BE2C (cell line): ENCODE results near the gene SPSB3.

Experiments used
- DNase-seq: peaks from one replicate; pipeline ENCODE4 v3.0.0-alpha.2; 2020
- H3K27me3 ChIP-seq: fragments of 250-450 bp; sonication (Bioruptor Pico); 2 replicates; pipeline ENCODE4 v1.5.1; 2020; ENCODE audit warnings: mild to moderate bottlenecking
- H3K36me3 ChIP-seq: fragments of 250-450 bp; sonication (Bioruptor Pico); 2 replicates; pipeline ENCODE4 v1.5.1; 2020; ENCODE audit warnings: mild to moderate bottlenecking
- H3K4me1 ChIP-seq: fragments of 250-450 bp; sonication (Bioruptor Pico); 2 replicates; pipeline ENCODE4 v1.5.1; 2020
- H3K4me3 ChIP-seq: 2 replicates; pipeline ENCODE4 v1.5.1; 2011; ENCODE audit warnings: low read depth, low read length
- H3K9me3 ChIP-seq: fragments of 250-450 bp; sonication (Bioruptor Pico); 2 replicates; pipeline ENCODE4 v1.5.1; 2020
- TF ChIP-seq, protein P1 (sequence below): IDR thresholded peaks from 2 replicates; pipeline ENCODE4 v1.5.1; 2012; ENCODE audit warnings: mild to moderate bottlenecking, low read depth, low read length

Gene SPSB3

DNA sequence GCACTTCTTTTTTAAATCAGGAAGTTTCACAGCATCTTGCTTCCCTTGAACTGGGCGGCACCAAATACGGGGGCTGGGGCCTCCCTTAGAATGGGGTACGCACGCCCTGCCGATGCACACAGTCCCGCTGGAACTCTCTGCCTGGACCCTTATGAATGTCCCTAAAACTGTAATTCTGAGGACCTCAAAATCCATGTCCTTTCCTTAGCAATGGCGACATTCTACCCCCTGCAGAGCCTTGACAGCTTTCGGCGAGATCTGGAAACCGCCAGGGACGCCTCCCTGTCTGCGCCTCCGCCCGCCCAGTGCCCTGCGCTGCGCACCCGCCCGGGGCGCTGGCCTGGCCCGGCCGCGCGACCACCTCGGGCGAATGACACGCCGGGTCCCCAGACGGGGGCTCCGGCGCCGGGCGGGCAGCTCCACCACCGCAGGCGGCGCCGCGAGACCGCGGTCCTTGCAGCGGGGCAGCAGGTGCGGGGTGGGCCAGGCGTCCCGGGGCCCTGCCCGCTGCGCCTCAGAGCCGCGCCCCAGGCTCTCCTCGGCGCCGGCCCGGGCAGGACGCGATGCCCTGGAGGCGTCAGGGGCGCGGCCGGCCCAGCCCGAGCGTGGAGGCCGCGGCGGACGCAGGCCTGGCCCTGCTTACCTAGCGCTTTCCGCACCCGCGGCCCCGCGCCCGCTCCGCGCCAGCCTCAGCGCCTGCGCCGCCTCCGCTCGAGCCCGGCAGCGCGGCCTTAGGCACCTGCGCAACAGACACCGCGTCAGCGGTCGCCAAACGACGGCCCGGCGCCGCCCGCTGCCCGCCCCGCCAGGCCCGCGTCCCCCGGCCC lies 43.7 kb upstream of the SPSB3 start:
- Histone ChIP-seq H3K27me3 (no peaks in the 10 kb centered on the region), H3K9me3 (no peaks in the 10 kb centered on the region), H3K4me1 (no peaks in the 10 kb centered on the region), H3K4me3 (peak overlapping the region; percentile 51), H3K36me3 (peaks cover 13% of the 10 kb centered on the region)
- DNase-seq, result no peak
- TF ChIP-seq, protein P1, sequence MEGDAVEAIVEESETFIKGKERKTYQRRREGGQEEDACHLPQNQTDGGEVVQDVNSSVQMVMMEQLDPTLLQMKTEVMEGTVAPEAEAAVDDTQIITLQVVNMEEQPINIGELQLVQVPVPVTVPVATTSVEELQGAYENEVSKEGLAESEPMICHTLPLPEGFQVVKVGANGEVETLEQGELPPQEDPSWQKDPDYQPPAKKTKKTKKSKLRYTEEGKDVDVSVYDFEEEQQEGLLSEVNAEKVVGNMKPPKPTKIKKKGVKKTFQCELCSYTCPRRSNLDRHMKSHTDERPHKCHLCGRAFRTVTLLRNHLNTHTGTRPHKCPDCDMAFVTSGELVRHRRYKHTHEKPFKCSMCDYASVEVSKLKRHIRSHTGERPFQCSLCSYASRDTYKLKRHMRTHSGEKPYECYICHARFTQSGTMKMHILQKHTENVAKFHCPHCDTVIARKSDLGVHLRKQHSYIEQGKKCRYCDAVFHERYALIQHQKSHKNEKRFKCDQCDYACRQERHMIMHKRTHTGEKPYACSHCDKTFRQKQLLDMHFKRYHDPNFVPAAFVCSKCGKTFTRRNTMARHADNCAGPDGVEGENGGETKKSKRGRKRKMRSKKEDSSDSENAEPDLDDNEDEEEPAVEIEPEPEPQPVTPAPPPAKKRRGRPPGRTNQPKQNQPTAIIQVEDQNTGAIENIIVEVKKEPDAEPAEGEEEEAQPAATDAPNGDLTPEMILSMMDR, result no peak

DNA sequence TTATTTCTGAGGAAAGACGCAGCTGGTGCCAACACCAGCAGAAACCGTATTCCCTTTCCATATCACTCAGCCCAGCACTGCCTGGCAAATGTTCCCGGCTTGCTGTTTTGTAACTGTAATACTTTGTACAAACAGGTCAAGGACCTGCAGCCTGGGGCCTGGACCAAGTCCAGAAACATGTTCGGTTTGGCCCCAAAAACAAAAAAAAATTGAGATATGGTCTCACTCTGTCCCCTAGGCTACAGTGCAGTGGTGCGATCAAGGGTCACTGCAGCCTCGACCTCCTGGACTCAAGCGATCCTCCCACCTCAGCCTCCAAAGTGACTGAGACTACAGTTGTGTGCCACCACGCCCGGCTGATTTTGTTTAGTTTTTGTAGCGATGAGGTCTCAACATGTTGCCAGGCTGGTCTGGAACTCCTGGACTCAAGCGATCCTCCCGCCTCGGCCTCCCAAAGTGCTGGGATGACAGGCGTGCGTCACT lies 43.1 kb upstream of the SPSB3 start:
- peaks cover 12% of the 10 kb centered on the region for H3K36me3 ChIP-seq
- no peak for DNase-seq
- peak overlapping the region; percentile 51 for H3K4me3 ChIP-seq
- no peaks in the 10 kb centered on the region for H3K4me1 ChIP-seq
- TF ChIP-seq, protein P1, result no peak
- no peaks in the 10 kb centered on the region for H3K27me3 ChIP-seq
- no peaks in the 10 kb centered on the region for H3K9me3 ChIP-seq

- TF ChIP-seq, protein P1, result peak; percentile 33
- H3K36me3 ChIP-seq, result peaks cover 3% of the 10 kb centered on the region
- no peaks in the 10 kb centered on the region for H3K9me3 ChIP-seq
- no peaks in the 10 kb centered on the region for H3K27me3 ChIP-seq
- H3K4me1 ChIP-seq, result no peaks in the 10 kb centered on the region
- H3K4me3 ChIP-seq, result no peak overlapping the region
- peak; percentile 57 for DNase-seq
These were observed 41.5 kb upstream of the SPSB3 start for GRCh38 chr16:1823821-1824220.

DNA sequence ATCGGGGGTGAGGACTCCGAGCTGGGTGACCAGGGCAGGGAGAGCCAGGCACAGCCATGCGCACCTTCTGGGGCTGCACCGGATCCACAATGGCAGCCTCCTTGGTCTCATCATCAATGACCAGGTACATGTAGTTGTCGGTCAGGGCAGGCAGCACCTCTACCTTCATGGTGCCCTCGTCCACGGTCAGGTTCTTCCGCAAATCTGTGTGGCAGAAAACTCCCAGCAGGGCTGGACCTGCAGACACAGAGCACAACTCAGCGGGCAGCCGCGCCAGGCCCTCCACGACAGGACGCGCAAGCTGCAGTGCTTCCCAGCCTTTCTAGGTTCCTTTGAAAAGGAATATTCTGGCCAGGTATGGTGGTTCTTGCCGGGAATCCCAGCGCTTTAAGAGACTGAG lies 40.4 kb upstream of the SPSB3 start:
- TF ChIP-seq, protein P1, result no peak
- H3K9me3 ChIP-seq, result no peaks in the 10 kb centered on the region
- no peak overlapping the region for H3K4me3 ChIP-seq
- no peaks in the 10 kb centered on the region for H3K4me1 ChIP-seq
- H3K27me3 ChIP-seq, result no peaks in the 10 kb centered on the region
- H3K36me3 ChIP-seq, result peaks cover 3% of the 10 kb centered on the region; the same call in 1 of the 2 replicates
- DNase-seq, result no peak

- no peak overlapping the region for H3K4me3 ChIP-seq
- no peaks in the 10 kb centered on the region for H3K27me3 ChIP-seq
- peaks cover 4% of the 10 kb centered on the region for H3K36me3 ChIP-seq
- TF ChIP-seq, protein P1, result no peak
- no peaks in the 10 kb centered on the region for H3K9me3 ChIP-seq
- no peaks in the 10 kb centered on the region for H3K4me1 ChIP-seq
- DNase-seq, result no peak
These were observed 39.7 kb upstream of the SPSB3 start for GRCh38 chr16:1821861-1822611.

DNA sequence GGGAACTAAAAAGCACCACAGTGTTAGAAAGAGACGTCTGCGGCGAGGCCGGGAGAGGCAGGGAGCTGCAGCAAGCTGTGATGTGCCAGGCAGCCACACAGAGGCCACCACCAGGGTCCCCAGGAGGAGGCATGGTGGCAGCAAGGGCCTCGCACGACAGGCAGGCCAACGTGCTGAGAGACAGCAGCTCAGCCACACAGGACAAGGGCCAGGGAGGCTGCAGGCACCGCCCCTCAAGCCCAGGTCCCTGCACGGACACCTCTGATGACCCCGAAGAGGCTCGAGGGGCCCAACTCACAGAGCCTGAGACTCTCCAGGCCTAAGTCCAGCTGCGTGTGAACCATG lies 38.5 kb upstream of the SPSB3 start:
- Histone ChIP-seq H3K4me1 (no peaks in the 10 kb centered on the region), H3K4me3 (no peak overlapping the region), H3K36me3 (peaks cover 12% of the 10 kb centered on the region), H3K27me3 (no peaks in the 10 kb centered on the region), H3K9me3 (no peaks in the 10 kb centered on the region)
- TF ChIP-seq, protein P1, result no peak
- no peak for DNase-seq
